GM23338 (cell line): ENCODE results near the gene ARMC7. TPM values are rescaled to one million over a fixed set of nuclear protein-coding genes. Genes with fewer than 3 reads are reported as not detected.
A peak's percentile ranks its signal among the peaks of the same experiment; 100 is the strongest.

Experiments used
- ATAC-seq: fragments of 200-7000 bp; cut with Tn5 transposase; 3 replicates; pipeline ENCODE4 v1.9.1; 2020
- DNase-seq: peaks from one replicate; pipeline ENCODE4 v3.0.0-alpha.2; 2015; ENCODE audit warnings: low spot score
- H2AFZ ChIP-seq: fragments of 200-600 bp; sonication (generic); 2 replicates; pipeline ENCODE4 v1.8.0; 2016; ENCODE audit warnings: antibody characterized with exemption, mild to moderate bottlenecking, moderate library complexity
- H3F3A ChIP-seq: fragments of 200-600 bp; sonication (generic); replicated peaks from 2 replicates; pipeline ENCODE4 v1.8.0; 2017; ENCODE audit warnings: antibody characterized with exemption, mixed run types, low read depth
- H3K27ac ChIP-seq: fragments of 200-600 bp; sonication (generic); 2 replicates; pipeline ENCODE4 v1.6.1; 2016; ENCODE audit warnings: low read depth
- H3K27me3 ChIP-seq: fragments of 200-600 bp; sonication (generic); 2 replicates; pipeline ENCODE4 v1.8.0; 2016; ENCODE audit warnings: mild to moderate bottlenecking, mixed run types, moderate library complexity; ENCODE audit not compliant: insufficient read depth
- H3K36me3 ChIP-seq: fragments of 200-600 bp; sonication (generic); 2 replicates; pipeline ENCODE4 v1.8.0; 2016; ENCODE audit warnings: mild to moderate bottlenecking; ENCODE audit not compliant: insufficient read depth
- H3K4me1 ChIP-seq: fragments of 200-600 bp; sonication (generic); 2 replicates; pipeline ENCODE4 v1.8.0; 2016; ENCODE audit warnings: mild to moderate bottlenecking, moderate library complexity; ENCODE audit not compliant: insufficient read depth
- H3K4me2 ChIP-seq: fragments of 200-600 bp; sonication (generic); 2 replicates; pipeline ENCODE4 v1.7.1; 2017; ENCODE audit warnings: mixed run types
- H3K4me3 ChIP-seq: fragments of 200-600 bp; sonication (generic); 2 replicates; pipeline ENCODE4 v1.6.1; 2016; ENCODE audit warnings: mixed run types
- H3K79me2 ChIP-seq: fragments of 200-600 bp; sonication (generic); replicated peaks from 2 replicates; pipeline ENCODE4 v1.8.0; 2017; ENCODE audit warnings: mild to moderate bottlenecking; ENCODE audit not compliant: insufficient read depth
- H3K9me2 ChIP-seq: fragments of 200-600 bp; sonication (generic); 2 replicates; pipeline ENCODE4 v1.8.0; 2017; ENCODE audit not compliant: insufficient read depth
- H4K20me1 ChIP-seq: fragments of 200-600 bp; sonication (generic); replicated peaks from 2 replicates; pipeline ENCODE4 v1.8.0; 2017; ENCODE audit warnings: mild to moderate bottlenecking; ENCODE audit not compliant: insufficient read depth
- H3K27ac Mint-ChIP-seq: 2 replicates; pipeline ENCODE4 v1.8.0; 2020; ENCODE audit warnings: inconsistent platforms, mild to moderate bottlenecking, moderate library complexity, mixed read lengths
- H3K27me3 Mint-ChIP-seq: 3 replicates; pipeline ENCODE4 v1.8.0; 2022; ENCODE audit warnings: low read depth, mild to moderate bottlenecking, moderate library complexity, mixed read lengths, inconsistent platforms; ENCODE audit not compliant: insufficient read depth, poor library complexity
- H3K36me3 Mint-ChIP-seq: 3 replicates; pipeline ENCODE4 v1.8.0; 2021; ENCODE audit warnings: low read depth, mild to moderate bottlenecking, inconsistent platforms, moderate library complexity, mixed read lengths
- H3K4me1 Mint-ChIP-seq: 3 replicates; pipeline ENCODE4 v1.8.0; 2020; ENCODE audit warnings: mild to moderate bottlenecking, inconsistent platforms, mixed read lengths
- H3K4me3 Mint-ChIP-seq: 3 replicates; pipeline ENCODE4 v1.8.0; 2021; ENCODE audit warnings: moderate library complexity, mild to moderate bottlenecking, inconsistent platforms, mixed read lengths
- H3K9me3 Mint-ChIP-seq: 3 replicates; pipeline ENCODE4 v1.8.0; 2020; ENCODE audit warnings: moderate library complexity, mild to moderate bottlenecking, inconsistent platforms, mixed read lengths
- CREB1 ChIP-seq: fragments of 250-450 bp; sonication (Bioruptor Pico); IDR thresholded peaks from 2 replicates; pipeline ENCODE4 v1.5.0; 2020; ENCODE audit warnings: low read depth, mild to moderate bottlenecking, moderate library complexity
- EZH2 ChIP-seq: fragments of 200-600 bp; sonication (generic); IDR thresholded peaks from one replicate; pipeline ENCODE4 v1.8.0; 2017; ENCODE audit warnings: antibody characterized with exemption, mild to moderate bottlenecking, low read depth; ENCODE audit not compliant: unreplicated experiment
- EZH2phosphoT487 ChIP-seq: fragments of 200-600 bp; sonication (generic); IDR thresholded peaks from one replicate; pipeline ENCODE4 v1.8.1; 2018; ENCODE audit warnings: antibody characterized with exemption; ENCODE audit not compliant: unreplicated experiment
- JUNB ChIP-seq: IDR thresholded peaks from one replicate; pipeline ENCODE4 v1.6.1; 2016; ENCODE audit warnings: antibody characterized with exemption; ENCODE audit not compliant: unreplicated experiment
- NANOG ChIP-seq: IDR thresholded peaks from 2 replicates; pipeline ENCODE4 v1.6.1; 2016; ENCODE audit warnings: antibody characterized with exemption, borderline replicate concordance
- POLR2AphosphoS5 ChIP-seq: IDR thresholded peaks from 2 replicates; pipeline ENCODE4 v1.6.1; 2016; ENCODE audit warnings: antibody characterized with exemption, low read depth
- STAT1 ChIP-seq: IDR thresholded peaks from one replicate; pipeline ENCODE4 v1.6.1; 2016; ENCODE audit warnings: antibody characterized with exemption; ENCODE audit not compliant: unreplicated experiment
- ZNF114 ChIP-seq: fragments of 250-450 bp; sonication (Bioruptor Pico); IDR thresholded peaks from 2 replicates; pipeline ENCODE4 v1.5.0; 2020; ENCODE audit warnings: mild to moderate bottlenecking, moderate library complexity
- ZNF331 ChIP-seq: fragments of 250-450 bp; sonication (Bioruptor Pico); IDR thresholded peaks from 2 replicates; pipeline ENCODE4 v1.5.0; 2020; ENCODE audit warnings: low read depth, mild to moderate bottlenecking, moderate library complexity
- polyA plus RNA-seq: library from polyadenylated mRNA; unstranded; fragments of >200 nt; fragmentation: Nextera tagmentation; extraction: Ambion mirVana; gene quantifications from 2 replicates; pipeline ENCODE4 v1.2.1, GENCODE V29; 2016
- total RNA-seq: library from RNA; depleted of rRNA; stranded (reverse); fragments of >200 nt; shearing (Covaris generic); gene quantifications from 2 replicates; pipeline ENCODE4 v1.2.3, GENCODE V29; 2014
- TF ChIP-seq, protein P1 (sequence below): IDR thresholded peaks from 2 replicates; pipeline ENCODE4 v1.6.1; 2016; ENCODE audit warnings: antibody characterized with exemption
- TF ChIP-seq, protein P2 (sequence below), 2 experiments: fragments of 200-600 bp in 1 of 2; sonication (generic) in 1 of 2; conservative IDR thresholded peaks; 2 replicates each; pipeline versions ENCODE4 v1.5.1 to v1.6.1; 2016 to 2017; ENCODE audit warnings: antibody characterized with exemption in 2 of 2, low read depth in 2 of 2, mild to moderate bottlenecking in 2 of 2, moderate library complexity in 1 of 2
- TF ChIP-seq, protein P3 (sequence below): IDR thresholded peaks from one replicate; pipeline ENCODE4 v1.6.1; 2018; ENCODE audit warnings: antibody characterized with exemption; ENCODE audit not compliant: unreplicated experiment

ARMC7 gene
- total and polyA plus RNA-seq, 2 experiments from 2014 or later = 5.6 to 8.4 TPM

DNA sequence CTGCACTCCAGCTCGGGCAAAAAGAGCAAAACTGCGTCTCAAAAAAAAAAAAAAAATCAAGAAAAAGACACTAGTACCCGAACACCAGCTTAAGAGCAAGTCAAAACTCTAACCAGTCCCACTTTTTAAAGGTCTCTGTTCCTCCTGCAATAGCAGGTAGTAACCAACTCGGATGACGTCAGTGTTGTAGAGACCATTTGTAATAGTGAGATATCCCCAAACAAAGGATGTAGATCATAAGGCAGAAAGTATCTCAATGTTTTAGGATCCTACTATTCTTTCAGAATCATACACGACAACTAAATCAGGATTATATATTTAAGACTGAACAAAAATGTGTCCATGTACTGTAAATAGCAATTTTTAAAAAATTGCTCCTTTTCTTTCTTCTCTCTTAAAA is 42.2 kb downstream of the ARMC7 start (continued):
- TF ChIP-seq, protein P1, sequence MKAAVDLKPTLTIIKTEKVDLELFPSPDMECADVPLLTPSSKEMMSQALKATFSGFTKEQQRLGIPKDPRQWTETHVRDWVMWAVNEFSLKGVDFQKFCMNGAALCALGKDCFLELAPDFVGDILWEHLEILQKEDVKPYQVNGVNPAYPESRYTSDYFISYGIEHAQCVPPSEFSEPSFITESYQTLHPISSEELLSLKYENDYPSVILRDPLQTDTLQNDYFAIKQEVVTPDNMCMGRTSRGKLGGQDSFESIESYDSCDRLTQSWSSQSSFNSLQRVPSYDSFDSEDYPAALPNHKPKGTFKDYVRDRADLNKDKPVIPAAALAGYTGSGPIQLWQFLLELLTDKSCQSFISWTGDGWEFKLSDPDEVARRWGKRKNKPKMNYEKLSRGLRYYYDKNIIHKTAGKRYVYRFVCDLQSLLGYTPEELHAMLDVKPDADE = no peak
- TF ChIP-seq STAT1 = no peak

DNA sequence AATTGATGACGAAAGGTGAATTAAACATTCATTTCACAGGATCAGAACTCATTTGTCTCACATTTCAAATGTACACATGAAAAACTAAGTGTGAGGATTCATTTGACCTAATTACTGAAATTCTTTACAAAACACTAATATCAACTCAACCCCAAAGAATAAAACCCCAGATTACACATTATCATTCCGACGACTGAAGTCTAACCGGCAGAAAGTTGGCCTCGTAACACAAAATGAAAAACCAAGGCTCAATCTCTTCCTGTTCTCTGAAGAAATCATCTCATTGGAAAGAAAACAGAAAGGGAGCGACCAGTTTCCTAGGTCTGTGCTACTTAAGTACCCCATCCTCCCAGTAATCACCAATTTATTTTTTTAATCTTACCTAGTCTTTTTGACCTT is 42.8 kb downstream of the ARMC7 start:
- no peak for DNase-seq
- peaks cover 67% of the 10 kb centered on the region for H3K79me2 ChIP-seq
- peaks cover 16% of the 10 kb centered on the region for H3K36me3 ChIP-seq
- peaks cover 27% of the 10 kb centered on the region for H3K4me1 ChIP-seq
- H3K4me1 Mint-ChIP-seq = peaks cover 31% of the 10 kb centered on the region
- no peaks in the 10 kb centered on the region for H3K9me2 ChIP-seq
- H2AFZ ChIP-seq = no peak overlapping the region
- peak overlapping the region; percentile 79 for H3K4me2 ChIP-seq
- peaks cover 19% of the 10 kb centered on the region for H3K27me3 Mint-ChIP-seq
- no peak for ATAC-seq
- peaks cover 47% of the 10 kb centered on the region for H4K20me1 ChIP-seq
- peak overlapping the region; percentile 15; the same call in 1 of the 2 replicates for H3K27ac ChIP-seq
- peaks cover 44% of the 10 kb centered on the region for H3K36me3 Mint-ChIP-seq
- H3K27ac Mint-ChIP-seq = peak overlapping the region; percentile 87
- peaks cover 2% of the 10 kb centered on the region; the same call in 1 of the 3 replicates for H3K9me3 Mint-ChIP-seq
- H3F3A ChIP-seq = peaks cover 33% of the 10 kb centered on the region
- peak overlapping the region; percentile 93 for H3K4me3 Mint-ChIP-seq
- no peaks in the 10 kb centered on the region for H3K27me3 ChIP-seq
- H3K4me3 ChIP-seq = peak overlapping the region; percentile 63
- TF ChIP-seq, protein P2, sequence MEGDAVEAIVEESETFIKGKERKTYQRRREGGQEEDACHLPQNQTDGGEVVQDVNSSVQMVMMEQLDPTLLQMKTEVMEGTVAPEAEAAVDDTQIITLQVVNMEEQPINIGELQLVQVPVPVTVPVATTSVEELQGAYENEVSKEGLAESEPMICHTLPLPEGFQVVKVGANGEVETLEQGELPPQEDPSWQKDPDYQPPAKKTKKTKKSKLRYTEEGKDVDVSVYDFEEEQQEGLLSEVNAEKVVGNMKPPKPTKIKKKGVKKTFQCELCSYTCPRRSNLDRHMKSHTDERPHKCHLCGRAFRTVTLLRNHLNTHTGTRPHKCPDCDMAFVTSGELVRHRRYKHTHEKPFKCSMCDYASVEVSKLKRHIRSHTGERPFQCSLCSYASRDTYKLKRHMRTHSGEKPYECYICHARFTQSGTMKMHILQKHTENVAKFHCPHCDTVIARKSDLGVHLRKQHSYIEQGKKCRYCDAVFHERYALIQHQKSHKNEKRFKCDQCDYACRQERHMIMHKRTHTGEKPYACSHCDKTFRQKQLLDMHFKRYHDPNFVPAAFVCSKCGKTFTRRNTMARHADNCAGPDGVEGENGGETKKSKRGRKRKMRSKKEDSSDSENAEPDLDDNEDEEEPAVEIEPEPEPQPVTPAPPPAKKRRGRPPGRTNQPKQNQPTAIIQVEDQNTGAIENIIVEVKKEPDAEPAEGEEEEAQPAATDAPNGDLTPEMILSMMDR (conservative IDR thresholded peaks at IDR 0.05; ENCODE audit: low read depth in 2 of 2) = no peak
- no peak for TF ChIP-seq POLR2AphosphoS5
- no peak for TF ChIP-seq CREB1 (CRISPR knock-in tag)
- TF ChIP-seq EZH2 = no peak
- TF ChIP-seq ZNF114 (CRISPR knock-in tag) = no peak
- no peak for TF ChIP-seq JUNB
- TF ChIP-seq, protein P3, sequence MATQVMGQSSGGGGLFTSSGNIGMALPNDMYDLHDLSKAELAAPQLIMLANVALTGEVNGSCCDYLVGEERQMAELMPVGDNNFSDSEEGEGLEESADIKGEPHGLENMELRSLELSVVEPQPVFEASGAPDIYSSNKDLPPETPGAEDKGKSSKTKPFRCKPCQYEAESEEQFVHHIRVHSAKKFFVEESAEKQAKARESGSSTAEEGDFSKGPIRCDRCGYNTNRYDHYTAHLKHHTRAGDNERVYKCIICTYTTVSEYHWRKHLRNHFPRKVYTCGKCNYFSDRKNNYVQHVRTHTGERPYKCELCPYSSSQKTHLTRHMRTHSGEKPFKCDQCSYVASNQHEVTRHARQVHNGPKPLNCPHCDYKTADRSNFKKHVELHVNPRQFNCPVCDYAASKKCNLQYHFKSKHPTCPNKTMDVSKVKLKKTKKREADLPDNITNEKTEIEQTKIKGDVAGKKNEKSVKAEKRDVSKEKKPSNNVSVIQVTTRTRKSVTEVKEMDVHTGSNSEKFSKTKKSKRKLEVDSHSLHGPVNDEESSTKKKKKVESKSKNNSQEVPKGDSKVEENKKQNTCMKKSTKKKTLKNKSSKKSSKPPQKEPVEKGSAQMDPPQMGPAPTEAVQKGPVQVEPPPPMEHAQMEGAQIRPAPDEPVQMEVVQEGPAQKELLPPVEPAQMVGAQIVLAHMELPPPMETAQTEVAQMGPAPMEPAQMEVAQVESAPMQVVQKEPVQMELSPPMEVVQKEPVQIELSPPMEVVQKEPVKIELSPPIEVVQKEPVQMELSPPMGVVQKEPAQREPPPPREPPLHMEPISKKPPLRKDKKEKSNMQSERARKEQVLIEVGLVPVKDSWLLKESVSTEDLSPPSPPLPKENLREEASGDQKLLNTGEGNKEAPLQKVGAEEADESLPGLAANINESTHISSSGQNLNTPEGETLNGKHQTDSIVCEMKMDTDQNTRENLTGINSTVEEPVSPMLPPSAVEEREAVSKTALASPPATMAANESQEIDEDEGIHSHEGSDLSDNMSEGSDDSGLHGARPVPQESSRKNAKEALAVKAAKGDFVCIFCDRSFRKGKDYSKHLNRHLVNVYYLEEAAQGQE = no peak
- TF ChIP-seq ZNF331 (CRISPR knock-in tag) = no peak
- no peak for TF ChIP-seq EZH2phosphoT487
- TF ChIP-seq, protein P1 = no peak
- no peak for TF ChIP-seq NANOG
- TF ChIP-seq STAT1 = no peak
